NCI-H2196 (cell line): ENCODE measurements around the gene NELFCD.

ENCODE experiments used
- DNase-seq: peaks from one replicate; lab custom pipeline; 2025; ENCODE audit not compliant: unreplicated experiment; lab: John Stamatoyannopoulos, UW

Gene NELFCD

GRCh38 chr20:59043698-59044097 lies 62.6 kb downstream of the NELFCD start:
- DNase-seq: no peak

DNA sequence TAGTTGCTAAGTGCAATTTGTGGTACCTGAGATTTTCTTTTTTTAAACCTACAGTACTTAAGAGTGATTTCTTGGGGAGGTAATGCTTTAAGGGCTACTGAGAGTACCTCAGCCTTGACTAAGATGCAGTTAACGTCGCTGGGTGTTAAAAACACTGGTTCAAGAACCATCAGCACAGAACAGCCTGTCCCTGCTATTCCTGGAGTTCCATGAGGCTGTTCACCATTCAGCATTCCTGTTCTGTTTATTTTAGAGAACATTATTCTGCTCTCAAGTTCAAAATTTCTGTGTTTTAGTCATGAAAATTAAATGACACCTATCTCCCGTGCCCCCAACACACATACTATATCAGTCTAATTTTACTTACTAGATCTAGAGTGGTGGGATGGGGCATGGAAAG lies 63.2 kb downstream of the NELFCD start:
- no peak for DNase-seq
